ENCODE measurements around the gene TMEM167B. TPM values are rescaled to one million over a fixed set of nuclear protein-coding genes. Genes with fewer than 3 reads are reported as not detected.
A peak's percentile ranks its signal among the peaks of the same experiment; 100 is the strongest.

TMEM167B gene
- total and polyA plus RNA-seq, 2 of the 8 experiments (the other 6 are each of a cell fraction or from before 2014, with no cell fraction given), result 3.6 to 14.8 TPM

GRCh38 chr1:109083501-109083900, 7.1 kb upstream of the TMEM167B start:
- Histone ChIP-seq H3K18ac (ENCODE audit: extremely low read depth, low read length) (no peak overlapping the region), H3K4ac (replicated peaks; ENCODE audit: insufficient read length, low read depth, low read length) (no peak overlapping the region), H4K8ac (ENCODE audit: extremely low read depth, insufficient read depth, low read length) (no peak overlapping the region), H3K27ac (ENCODE audit: low read depth, low read length) (no peak overlapping the region), H3K4me3 (ENCODE audit: extremely low read depth in 1 of 4, insufficient read depth in 2 of 4, low read depth in 3 of 4, low read length in 4 of 4) (no peak overlapping the region), H3K56ac (replicated peaks; ENCODE audit: insufficient read length, low read depth, low read length) (no peak overlapping the region), H3K14ac (ENCODE audit: insufficient read length) (no peak overlapping the region), H3K4me2 (ENCODE audit: insufficient read depth in 1 of 2, low read depth in 2 of 2, low read length in 2 of 2) (0 out of 4 replicates have a peak overlapping the region, but pooled peaks of 1 of the 2 experiments have one; percentile 28), H2BK20ac (ENCODE audit: low read length) (no peak overlapping the region), H3K36me3 (ENCODE audit: control insufficient read depth in 2 of 4, insufficient read depth in 4 of 4, low read length in 3 of 4) (no peaks in the 10 kb centered on the region), H3K79me1 (ENCODE audit: low read depth, low read length) (no peaks in the 10 kb centered on the region), H4K5ac (ENCODE audit: insufficient read length, low read depth, low read length) (no peak overlapping the region), H3K4me1 (replicated peaks in 1 of 4; ENCODE audit: control insufficient read depth in 3 of 4, insufficient read depth in 4 of 4, low read length in 3 of 4) (peaks cover 0 to 7% (median 3%) of the 10 kb centered on the region in 4 experiments; a peak in 4 of 7 replicates), H3K23ac (ENCODE audit: insufficient read length) (no peak overlapping the region), H2AK5ac (ENCODE audit: low read depth, low read length) (no peak overlapping the region), H2BK15ac (ENCODE audit: low read length) (no peak overlapping the region), H4K20me1 (replicated peaks in 1 of 2; ENCODE audit: control insufficient read depth in 1 of 2, insufficient read depth in 2 of 2, low read length in 2 of 2) (no peaks in the 10 kb centered on the region), H3K23me2 (ENCODE audit: low read depth, low read length) (no peaks in the 10 kb centered on the region), H2AFZ (ENCODE audit: low read length) (0 out of 2 replicates have a peak overlapping the region, but pooled peaks have one; percentile 13), H4K91ac (replicated peaks; ENCODE audit: insufficient read length, low read length) (no peak overlapping the region), H2BK120ac (replicated peaks; ENCODE audit: low read depth, low read length) (no peak overlapping the region), H3K9ac (replicated peaks in 1 of 4; ENCODE audit: extremely low read depth in 1 of 4, low read depth in 3 of 4, low read length in 3 of 4) (no peak overlapping the region), H3K9me3 (ENCODE audit: insufficient read depth in 2 of 2, low read depth in 1 of 2, low read length in 1 of 2) (no peaks in the 10 kb centered on the region), H2BK5ac (ENCODE audit: low read depth, low read length) (no peak overlapping the region), H2BK12ac (ENCODE audit: low read depth, low read length) (no peak overlapping the region), H3K27me3 (replicated peaks in 1 of 4; ENCODE audit: control insufficient read depth in 3 of 4, extremely low read depth in 1 of 4, insufficient read depth in 3 of 4, low read length in 3 of 4) (no peaks in the 10 kb centered on the region), H3K79me2 (ENCODE audit: control insufficient read depth in 1 of 2, insufficient read depth in 2 of 2, low read length in 2 of 2) (no peaks in the 10 kb centered on the region)
- POLR2A ChIA-PET (ENCODE audit: partially characterized antibody), result interaction anchor here (11.9 kb wide), 1 partner anchor 17 kb away, joined by 99 read pairs; no protein-coding TSS in a partner anchor
- no peak for FAIRE-seq
- CTCF ChIA-PET (ENCODE audit: partially characterized antibody), result interaction anchor here (0.9 to 3.1 kb wide), 5 partner anchors 14 to 180 kb away, joined by 3 to 16 read pairs (median 4); no protein-coding TSS in a partner anchor
- DNase-seq (ENCODE audit: low read depth in 1 of 2, low spot score in 2 of 2), result no peak
- 91% methylated on average over 3 of the region's 3 CpGs; no CpG with 5 or more reads in 1 of the 2 experiments for WGBS, 2 experiments (ENCODE audit: extremely low coverage in 1 of 2, insufficient coverage in 1 of 2, insufficient read length in 1 of 2, insufficient replicate concordance in 2 of 2, low coverage in 1 of 2, low lambda C conversion rate in 2 of 2, missing lambda C conversion rate in 1 of 2)
- no peak for TF ChIP-seq MAFK (IDR thresholded peaks at IDR 0.05; ENCODE audit: low read depth, low read length)
- no peak for TF ChIP-seq SIN3A (conservative IDR thresholded peaks at IDR 0.05 in 1 of 2, IDR thresholded peaks at IDR 0.05 in 1 of 2; ENCODE audit: low read depth in 1 of 2, low read length in 2 of 2)
- no peak for TF ChIP-seq POLR2A (IDR thresholded peaks at IDR 0.05; ENCODE audit: control extremely low read depth in 1 of 2, low read depth in 2 of 2, low read length in 2 of 2)
- TF ChIP-seq TAF7 (optimal IDR thresholded peaks at IDR 0.05; ENCODE audit: borderline replicate concordance, low read depth, low read length), result no peak
- no peak for TF ChIP-seq POU5F1 (IDR thresholded peaks at IDR 0.05; ENCODE audit: low read depth, low read length)
- no peak for TF ChIP-seq GABPA (IDR thresholded peaks at IDR 0.05; ENCODE audit: borderline replicate concordance, insufficient read depth, low read length)
- TF ChIP-seq SP4 (IDR thresholded peaks at IDR 0.05; ENCODE audit: low read length), result no peak
- TF ChIP-seq SIX5 (IDR thresholded peaks at IDR 0.05; ENCODE audit: low read depth, low read length), result no peak
- no peak for TF ChIP-seq YY1 (IDR thresholded peaks at IDR 0.05; ENCODE audit: low read depth, low read length)
- no peak for TF ChIP-seq RAD21 (IDR thresholded peaks at IDR 0.05 in 1 of 2, conservative IDR thresholded peaks at IDR 0.05 in 1 of 2; ENCODE audit: low read depth in 2 of 2, low read length in 2 of 2)
- no peak for TF ChIP-seq CREB1 (IDR thresholded peaks at IDR 0.05)
- TF ChIP-seq TEAD4 (IDR thresholded peaks at IDR 0.05; ENCODE audit: low read depth, low read length), result no peak
- no peak for TF ChIP-seq RNF2 (IDR thresholded peaks at IDR 0.05; ENCODE audit: borderline replicate concordance, low read depth, low read length, missing control alignments, poor library complexity, severe bottlenecking)
- no peak for TF ChIP-seq CBX5 (IDR thresholded peaks at IDR 0.05; ENCODE audit: low read depth, low read length)

All from H1 (cell line).